Iris pigment epithelial cell (primary cell): ENCODE measurements around the gene UBA1.

Experiments
- DNase-seq: peaks from one replicate; pipeline ENCODE4 v3.0.0-alpha.2; 2011; ENCODE audit warnings: low read depth

UBA1 gene

DNA sequence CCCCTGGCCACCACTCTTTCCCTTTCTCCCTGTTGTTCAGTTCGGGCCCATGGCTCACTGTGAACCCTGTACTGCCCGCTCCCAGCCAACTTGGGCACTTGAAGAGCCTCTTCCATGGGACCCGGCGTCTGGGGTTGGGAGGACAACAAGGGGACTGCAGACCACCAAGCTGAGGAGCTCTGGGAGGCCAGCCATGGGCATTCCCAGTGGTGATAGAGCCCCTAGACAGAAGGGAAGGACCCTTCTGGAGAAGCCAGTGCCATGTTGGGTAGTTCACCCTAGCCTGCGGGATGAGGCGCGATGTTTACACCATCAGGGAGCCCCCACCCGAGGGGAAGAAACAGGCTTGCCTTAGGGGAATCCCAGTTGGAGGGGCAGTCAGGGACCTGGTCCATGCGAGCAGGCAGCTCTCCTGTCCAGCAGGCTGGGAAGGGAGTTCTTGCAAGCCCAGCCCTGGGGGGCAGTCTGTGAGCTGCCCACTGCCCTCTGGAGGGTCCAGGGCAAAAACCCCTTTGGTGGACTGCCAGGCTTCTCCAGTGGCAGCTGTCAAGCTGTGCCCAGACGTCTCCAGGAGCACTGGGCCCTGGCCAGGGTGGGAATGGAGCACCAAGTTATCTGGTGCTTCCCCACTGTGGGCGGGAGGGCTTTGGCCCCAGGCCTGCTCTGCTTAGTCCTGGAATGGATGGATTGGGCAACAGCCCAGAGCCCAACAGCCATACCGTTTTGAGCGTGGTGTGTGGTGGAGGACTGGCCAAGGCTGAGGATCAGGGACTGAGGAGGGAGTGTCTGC lies 23.7 kb upstream of the UBA1 start:
- peak; percentile 70 for DNase-seq

DNA sequence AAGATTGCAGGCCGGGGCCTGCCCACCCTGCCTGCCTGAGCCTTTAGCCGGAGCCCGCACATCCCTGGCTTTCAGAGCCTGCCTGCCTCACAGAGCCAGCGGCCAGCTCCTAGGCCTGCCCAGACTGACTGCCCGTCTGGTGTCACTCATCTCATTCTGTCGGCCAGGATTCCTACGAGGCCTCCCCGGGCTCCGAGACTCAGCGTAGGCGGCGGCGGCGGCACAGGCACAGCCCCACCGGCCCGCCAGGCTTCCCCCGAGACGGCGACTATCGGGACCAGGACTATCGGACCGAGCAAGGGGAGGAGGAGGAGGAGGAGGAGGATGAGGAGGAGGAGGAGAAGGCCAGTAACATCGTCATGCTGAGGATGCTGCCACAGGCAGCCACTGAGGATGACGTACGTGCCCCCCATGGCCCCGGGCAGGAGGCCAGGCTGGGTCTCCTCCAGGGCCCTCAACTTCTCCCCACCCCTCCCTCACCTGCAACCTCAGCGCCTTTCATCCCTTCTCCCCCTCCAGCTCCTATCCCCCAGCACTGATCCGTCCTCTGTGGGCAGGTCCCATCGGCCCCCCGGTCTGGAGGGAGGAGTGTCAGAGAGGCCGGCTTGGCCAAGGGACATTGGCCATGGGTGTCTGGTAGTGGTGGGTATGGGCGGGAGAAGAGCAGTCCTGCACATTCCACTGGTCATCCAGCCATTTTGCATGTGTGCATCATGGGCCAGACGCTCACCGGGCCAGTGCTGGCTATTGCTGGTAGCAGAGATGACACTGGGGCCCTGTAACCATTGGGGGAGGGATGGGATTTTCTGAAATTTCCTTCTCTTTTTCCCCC lies 22.6 kb upstream of the UBA1 start:
- no peak for DNase-seq

DNA sequence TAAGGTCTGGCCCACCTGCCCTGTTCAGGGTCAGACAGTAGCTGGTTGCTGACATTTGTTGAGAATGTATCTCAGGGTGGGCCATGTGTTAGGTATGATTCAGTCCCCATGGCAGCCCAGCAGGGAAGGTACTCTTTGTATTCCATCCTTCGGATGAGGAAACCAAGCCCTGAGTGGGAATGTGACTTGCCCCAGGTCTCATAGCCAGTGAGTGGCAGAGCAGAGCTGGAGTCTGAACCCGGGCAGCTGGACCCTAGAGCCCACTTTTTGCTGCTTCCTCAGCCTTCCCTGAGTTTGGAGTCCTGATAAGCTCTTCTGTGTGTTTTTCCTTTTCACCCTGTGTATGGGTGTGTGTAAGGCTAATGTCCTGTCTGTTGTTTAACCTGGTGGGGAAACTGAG lies 21.6 kb upstream of the UBA1 start:
- no peak for DNase-seq

- no peak for DNase-seq
These were observed 21.1 kb upstream of the UBA1 start for GRCh38 chrX:47172549-47172948.

GRCh38 chrX:47172971-47173792 lies 20.4 kb upstream of the UBA1 start:
- no peak for DNase-seq

- DNase-seq, result no peak
These were observed 19.3 kb upstream of the UBA1 start for GRCh38 chrX:47174376-47174775.

- DNase-seq, result no peak
These were observed 18.6 kb upstream of the UBA1 start for GRCh38 chrX:47174846-47175587.

- DNase-seq, result no peak
These were observed 18.0 kb upstream of the UBA1 start for GRCh38 chrX:47175588-47175980.

DNA sequence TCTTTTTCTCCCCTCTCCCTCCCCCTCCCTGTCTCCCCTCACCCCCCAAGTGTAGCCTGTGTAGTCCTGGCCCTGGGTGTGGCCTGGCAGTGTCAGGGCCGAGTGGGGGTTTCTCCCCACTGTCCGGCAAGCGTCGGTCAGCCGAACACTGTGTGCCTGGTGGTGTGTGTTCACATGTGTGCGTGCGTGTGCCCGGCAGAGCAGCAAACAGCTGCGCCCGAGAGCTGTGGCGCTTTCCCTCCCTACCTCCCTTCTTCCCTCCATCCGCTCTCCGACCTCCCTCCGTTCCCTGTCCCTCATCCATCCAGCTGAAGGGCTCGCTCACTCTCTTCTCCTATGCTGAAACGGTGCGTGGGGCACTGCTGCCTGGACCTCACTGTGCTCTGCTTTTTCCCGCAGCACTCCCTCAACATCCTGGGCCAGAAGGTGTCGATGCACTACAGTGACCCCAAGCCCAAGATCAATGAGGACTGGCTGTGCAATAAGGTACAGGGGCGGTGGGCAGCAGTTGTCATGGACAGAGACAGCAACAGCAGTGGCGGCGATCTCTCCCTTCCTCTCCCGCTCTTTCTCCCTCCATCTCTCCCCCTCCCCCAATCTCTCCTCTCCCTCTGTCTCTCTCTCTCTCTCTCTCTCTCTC lies 17.4 kb upstream of the UBA1 start:
- no peak for DNase-seq

- DNase-seq, result no peak
These were observed 16.6 kb upstream of the UBA1 start for GRCh38 chrX:47177079-47177478.

GRCh38 chrX:47178337-47178736 lies 15.3 kb upstream of the UBA1 start:
- DNase-seq, result no peak

GRCh38 chrX:47179221-47179927 lies 14.3 kb upstream of the UBA1 start:
- peak; percentile 31 for DNase-seq

GRCh38 chrX:47179928-47180255 lies 13.7 kb upstream of the UBA1 start:
- no peak for DNase-seq

- no peak for DNase-seq
These were observed 13.3 kb upstream of the UBA1 start for GRCh38 chrX:47180346-47180745.

- no peak for DNase-seq
These were observed 12.3 kb upstream of the UBA1 start for GRCh38 chrX:47181301-47181700.

DNA sequence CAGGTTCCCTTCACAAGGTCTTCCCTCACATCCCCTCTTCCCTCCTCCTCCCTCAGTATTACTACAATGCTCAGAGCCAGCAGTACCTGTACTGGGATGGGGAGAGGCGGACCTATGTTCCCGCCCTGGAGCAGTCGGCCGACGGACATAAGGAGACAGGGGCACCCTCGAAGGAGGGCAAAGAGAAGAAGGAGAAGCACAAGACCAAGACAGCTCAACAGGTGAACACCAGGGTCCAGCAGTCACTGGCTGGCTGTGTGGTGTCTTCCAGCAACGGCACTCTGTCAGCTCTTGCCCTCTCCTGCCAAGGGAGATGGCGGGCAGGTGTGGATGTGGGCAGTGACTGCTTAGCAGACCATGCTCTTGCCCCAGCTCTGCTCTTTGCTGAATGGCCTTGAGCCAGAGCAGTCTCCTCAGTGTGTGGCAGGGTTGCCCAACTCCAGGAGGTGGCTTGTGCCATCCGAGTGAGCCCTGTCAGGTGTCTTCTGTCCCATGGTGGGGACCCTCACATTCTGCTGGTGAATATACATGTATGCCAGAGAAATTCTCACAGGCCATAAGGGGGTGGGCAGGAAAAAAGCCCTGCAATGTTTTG lies 11.4 kb upstream of the UBA1 start:
- no peak for DNase-seq

DNA sequence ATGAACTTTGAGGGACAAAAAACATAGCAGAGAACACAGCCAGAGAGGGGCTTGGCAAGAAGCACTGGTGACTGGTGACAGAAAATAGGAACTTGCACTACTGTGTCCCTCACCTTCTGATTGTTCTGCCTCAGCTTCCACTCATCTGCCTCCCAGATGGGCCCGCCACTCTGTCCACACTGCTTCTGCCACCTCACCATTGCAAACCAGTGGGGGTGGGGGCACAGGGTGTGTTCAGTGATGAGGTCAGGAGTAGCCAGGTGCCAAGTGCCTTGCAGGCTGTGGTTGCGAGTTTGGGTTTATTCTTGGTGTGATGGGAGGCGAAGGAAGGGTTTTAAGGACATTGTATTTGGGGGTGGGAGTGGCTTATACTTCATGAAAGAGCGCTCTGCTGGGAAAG lies 9.1 kb upstream of the UBA1 start:
- DNase-seq, result no peak

GRCh38 chrX:47185241-47185640 lies 8.4 kb upstream of the UBA1 start:
- DNase-seq, result no peak

DNA sequence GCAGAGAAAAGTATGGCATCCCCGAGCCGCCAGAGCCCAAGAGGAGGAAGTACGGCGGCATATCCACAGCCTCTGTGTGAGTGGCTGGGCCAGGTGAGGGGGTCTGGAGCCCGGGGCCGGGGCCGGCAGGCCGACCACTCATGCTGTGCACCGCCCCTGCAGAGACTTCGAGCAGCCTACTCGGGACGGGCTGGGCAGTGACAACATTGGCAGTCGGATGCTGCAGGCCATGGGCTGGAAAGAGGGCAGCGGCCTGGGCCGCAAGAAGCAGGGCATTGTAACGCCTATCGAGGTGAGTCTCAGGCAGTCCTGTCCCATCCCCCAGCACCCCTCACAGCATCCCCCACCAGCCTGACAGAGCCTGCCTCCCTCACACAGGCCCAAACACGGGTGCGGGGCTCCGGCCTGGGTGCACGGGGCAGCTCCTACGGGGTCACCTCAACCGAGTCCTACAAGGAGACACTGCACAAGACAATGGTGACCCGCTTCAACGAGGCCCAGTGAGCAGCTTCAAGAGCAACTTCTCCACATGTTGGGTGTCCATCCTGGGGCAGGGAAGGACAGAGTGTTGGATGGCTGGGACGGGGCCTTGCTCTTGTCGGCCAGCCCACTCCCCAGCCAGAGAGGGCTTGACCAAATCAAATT lies 7.4 kb upstream of the UBA1 start:
- DNase-seq, result no peak

- DNase-seq, result no peak
These were observed 6.4 kb upstream of the UBA1 start for GRCh38 chrX:47187106-47187677.
